IMR-90 (cell line): ENCODE measurements around the gene ATP10D. TPM values are rescaled to one million over a fixed set of nuclear protein-coding genes. Genes with fewer than 3 reads are reported as not detected.

Source experiments
- ATAC-seq: fragments of 200-7000 bp; cut with Tn5 transposase; 2 replicates; pipeline ENCODE4 v1.9.1; 2020; ENCODE audit warnings: low read depth, mild to moderate bottlenecking, moderate library complexity
- BruUV-seq: library from RNA; stranded (reverse); fragments of 400-500 nt; replicated peaks from 2 replicates; lab custom pipeline; 2021; lab: Mats Ljungman, UMichigan
- CTCF ChIA-PET: fragments of 300-600 bp; formaldehyde crosslinking; extraction: SDS; loops from one replicate; lab custom pipeline; 2021; ENCODE audit warnings: antibody characterized with exemption; lab: Yijun Ruan, JAX
- POLR2A ChIA-PET: fragments of 300-600 bp; sonication (Branson Sonifier 250); formaldehyde crosslinking; loops from one replicate; lab custom pipeline; 2022; ENCODE audit warnings: antibody characterized with exemption; ENCODE audit not compliant: unreplicated experiment; lab: Charles Lee
- DNase-seq: peaks from one replicate; pipeline ENCODE4 v3.0.0; 2013
- H2AFZ ChIP-seq: replicated peaks from 2 replicates; pipeline ENCODE3; 2013; ENCODE audit warnings: low read length, mild to moderate bottlenecking; ENCODE audit not compliant: poor library complexity
- H2AK5ac ChIP-seq: 2 replicates; pipeline ENCODE4 v1.6.1; 2013; ENCODE audit warnings: low read depth, low read length, inconsistent platforms
- H2AK9ac ChIP-seq: replicated peaks from 2 replicates; pipeline ENCODE3; 2013; ENCODE audit warnings: mild to moderate bottlenecking, low read depth, low read length, moderate library complexity; ENCODE audit not compliant: poor library complexity
- H2BK120ac ChIP-seq: 2 replicates; pipeline ENCODE4 v1.6.1; 2013; ENCODE audit warnings: low read depth, low read length, inconsistent platforms
- H2BK15ac ChIP-seq: 3 replicates; pipeline ENCODE4 v1.6.1; 2013; ENCODE audit warnings: low read depth, low read length, inconsistent platforms
- H2BK20ac ChIP-seq: 2 replicates; pipeline ENCODE4 v1.6.1; 2013; ENCODE audit warnings: low read depth, mild to moderate bottlenecking, inconsistent platforms, low read length, moderate library complexity
- H2BK5ac ChIP-seq: 2 replicates; pipeline ENCODE4 v1.6.1; 2013; ENCODE audit warnings: mild to moderate bottlenecking, low read depth, low read length, inconsistent platforms; ENCODE audit not compliant: poor library complexity, severe bottlenecking
- H3K14ac ChIP-seq: replicated peaks from 2 replicates; pipeline ENCODE4 v1.6.1; 2013; ENCODE audit warnings: low read depth, low read length, inconsistent platforms
- H3K18ac ChIP-seq: 2 replicates; pipeline ENCODE4 v1.6.1; 2013; ENCODE audit warnings: low read depth, low read length, control low read depth
- H3K23ac ChIP-seq: 2 replicates; pipeline ENCODE4 v1.6.1; 2013; ENCODE audit warnings: low read depth, low read length, inconsistent platforms
- H3K27ac ChIP-seq: 2 replicates; pipeline ENCODE4 v1.5.1; 2013; ENCODE audit warnings: mild to moderate bottlenecking, control low read depth, low read length; ENCODE audit not compliant: insufficient read depth
- H3K27me3 ChIP-seq: 2 replicates; pipeline ENCODE4 v1.6.1; 2013; ENCODE audit warnings: low read length; ENCODE audit not compliant: control insufficient read depth, insufficient read depth
- H3K36me3 ChIP-seq: 2 replicates; pipeline ENCODE4 v1.6.1; 2013; ENCODE audit warnings: low read length, mixed read lengths; ENCODE audit not compliant: control insufficient read depth, insufficient read depth
- H3K4ac ChIP-seq: 2 replicates; pipeline ENCODE4 v1.6.1; 2013; ENCODE audit warnings: low read depth, low read length, inconsistent platforms
- H3K4me1 ChIP-seq: 2 replicates; pipeline ENCODE4 v1.6.1; 2013; ENCODE audit warnings: low read length, mixed read lengths; ENCODE audit not compliant: control insufficient read depth, insufficient read depth
- H3K4me2 ChIP-seq: 2 replicates; pipeline ENCODE4 v1.6.1; 2013; ENCODE audit warnings: low read depth, mild to moderate bottlenecking, control low read depth, low read length, moderate library complexity
- H3K4me3 ChIP-seq: 2 replicates; pipeline ENCODE4 v1.5.1; 2013; ENCODE audit warnings: low read depth, mild to moderate bottlenecking, control low read depth, low read length, moderate library complexity; ENCODE audit not compliant: insufficient read depth
- H3K56ac ChIP-seq: 2 replicates; pipeline ENCODE4 v1.6.1; 2013; ENCODE audit warnings: low read length, inconsistent platforms; ENCODE audit not compliant: insufficient read depth; ENCODE audit errors: extremely low read depth
- H3K79me1 ChIP-seq, 2 experiments: 2 replicates each; pipeline ENCODE4 v1.6.1; 2013; ENCODE audit warnings: low read length in 2 of 2, inconsistent platforms in 1 of 2, low read depth in 1 of 2
- H3K9ac ChIP-seq: 2 replicates; pipeline ENCODE4 v1.6.1; 2013; ENCODE audit warnings: low read depth, low read length, control low read depth
- H3K9me1 ChIP-seq: 2 replicates; pipeline ENCODE4 v1.6.1; 2013; ENCODE audit warnings: low read length, inconsistent platforms; ENCODE audit not compliant: insufficient read depth
- H3K9me3 ChIP-seq: 2 replicates; pipeline ENCODE4 v1.6.1; 2013; ENCODE audit warnings: low read length; ENCODE audit not compliant: control insufficient read depth, insufficient read depth
- H4K20me1 ChIP-seq: 2 replicates; pipeline ENCODE4 v1.6.1; 2013; ENCODE audit warnings: low read length, inconsistent platforms; ENCODE audit not compliant: insufficient read depth
- H4K5ac ChIP-seq: 2 replicates; pipeline ENCODE4 v1.6.1; 2013; ENCODE audit warnings: mild to moderate bottlenecking, low read depth, low read length, control low read depth
- H4K8ac ChIP-seq, 2 experiments: 2 replicates each; pipeline ENCODE4 v1.6.1; 2013; ENCODE audit warnings: low read depth in 2 of 2, low read length in 2 of 2, control low read depth in 1 of 2, inconsistent platforms in 1 of 2
- H4K91ac ChIP-seq: 2 replicates; pipeline ENCODE4 v1.6.1; 2013; ENCODE audit warnings: low read depth, low read length, inconsistent platforms; ENCODE audit not compliant: insufficient read depth
- BHLHE40 ChIP-seq: fragments of 150-350 bp; IDR thresholded peaks from 2 replicates; pipeline ENCODE4 v1.6.1; 2016; ENCODE audit warnings: mild to moderate bottlenecking, low read depth, low read length
- CTCF ChIP-seq: conservative IDR thresholded peaks from 2 replicates; pipeline ENCODE4 v1.5.1; 2012; ENCODE audit warnings: mild to moderate bottlenecking, low read depth, low read length, improper control_type of control experiment
- ELK1 ChIP-seq: fragments of 150-350 bp; IDR thresholded peaks from 2 replicates; pipeline ENCODE4 v1.6.1; 2016; ENCODE audit warnings: low read depth, mild to moderate bottlenecking, low read length, moderate library complexity, borderline replicate concordance
- FOS ChIP-seq: fragments of 150-350 bp; IDR thresholded peaks from 2 replicates; pipeline ENCODE4 v1.6.1; 2016; ENCODE audit warnings: low read depth, low read length
- MAFK ChIP-seq: IDR thresholded peaks from 2 replicates; pipeline ENCODE4 v1.6.1; 2012; ENCODE audit warnings: low read depth, low read length, improper control_type of control experiment
- MAZ ChIP-seq: IDR thresholded peaks from 2 replicates; pipeline ENCODE4 v1.6.1; 2012; ENCODE audit warnings: low read depth, mild to moderate bottlenecking, low read length, improper control_type of control experiment, moderate library complexity, borderline replicate concordance
- MXI1 ChIP-seq: IDR thresholded peaks from 2 replicates; pipeline ENCODE4 v1.6.1; 2012; ENCODE audit warnings: low read depth, mild to moderate bottlenecking, low read length, moderate library complexity, borderline replicate concordance
- NFE2L2 ChIP-seq: fragments of 150-350 bp; IDR thresholded peaks from 2 replicates; pipeline ENCODE4 v1.6.1; 2016; ENCODE audit warnings: low read depth, mild to moderate bottlenecking, low read length
- POLR2A ChIP-seq: IDR thresholded peaks from 2 replicates; pipeline ENCODE4 v1.6.1; 2012; ENCODE audit warnings: mild to moderate bottlenecking, low read depth, low read length
- RAD21 ChIP-seq: IDR thresholded peaks from 2 replicates; pipeline ENCODE4 v1.6.1; 2012; ENCODE audit warnings: low read length, improper control_type of control experiment
- RCOR1 ChIP-seq: IDR thresholded peaks from 2 replicates; pipeline ENCODE4 v1.6.1; 2012; ENCODE audit warnings: mild to moderate bottlenecking, low read length, improper control_type of control experiment; ENCODE audit not compliant: insufficient replicate concordance
- RFX5 ChIP-seq: IDR thresholded peaks from 2 replicates; pipeline ENCODE4 v1.8.0; 2012; ENCODE audit warnings: low read depth, mild to moderate bottlenecking, low read length, moderate library complexity
- SMC3 ChIP-seq: fragments of 150-350 bp; IDR thresholded peaks from 2 replicates; pipeline ENCODE4 v1.6.1; 2016; ENCODE audit warnings: low read depth, mild to moderate bottlenecking, antibody characterized with exemption, low read length, moderate library complexity
- USF2 ChIP-seq: fragments of 150-350 bp; IDR thresholded peaks from 2 replicates; pipeline ENCODE4 v1.6.1; 2017; ENCODE audit warnings: mild to moderate bottlenecking, antibody characterized with exemption, low read length, low read depth
- WGBS, 2 experiments: methylation state at CpG; one replicate each; pipeline versions ENCODE4 v1.1.5 to v1.1.7; 2013; ENCODE audit warnings: missing lambda C conversion rate in 2 of 2; ENCODE audit not compliant: insufficient read length in 1 of 2; ENCODE audit errors: extremely low coverage in 2 of 2; 5-methylcytosine and 5-hydroxymethylcytosine counted together
- dilution Hi-C: fragments of 300-500 bp; cut with HindIII; formaldehyde crosslinking; loops from one replicate; pipeline ENCODE4 v1.14.3; 2018; ENCODE audit warnings: low sequenced_read_pairs; ENCODE audit not compliant: unreplicated experiment
- in situ Hi-C: fragments of 300-500 bp; cut with MboI; formaldehyde crosslinking; loops from 3 replicates; pipeline ENCODE4 v1.14.3; 2019; ENCODE audit warnings: low sequenced_read_pairs, inconsistent platforms, mixed read lengths
- intact Hi-C: fragments of 100-400 bp; cut with micrococcal nuclease; formaldehyde crosslinking; loops from 2 replicates; pipeline ENCODE4 v1.10.0; 2022
- polyA plus RNA-seq, 3 experiments: library from polyadenylated mRNA; depleted of rRNA; stranded (reverse); fragments of >200 nt; gene quantifications; 2 replicates each; pipeline ENCODE4 v1.2.3, GENCODE V29; 2012; ENCODE audit warnings: low replicate concordance in 1 of 3
- total RNA-seq: library from RNA; depleted of rRNA; stranded (reverse); fragments of >200 nt; gene quantifications from 2 replicates; pipeline ENCODE4 v1.2.3, GENCODE V29; 2012

ATP10D gene
- total and polyA plus RNA-seq, 2 of the 4 experiments (the other 2 are of a cell fraction): 28.9 to 135 TPM

GRCh38 chr4:47550899-47551548 lies 65.9 kb downstream of the ATP10D start:
- Histone ChIP-seq H2BK120ac (peak overlapping the region; percentile 30), H2BK15ac (0 out of 3 replicates have a peak overlapping the region, but pooled peaks have one; percentile 2), H2AK5ac (0 out of 2 replicates have a peak overlapping the region, but pooled peaks have one; percentile 24), H4K91ac (peak overlapping the region; percentile 33; the same call in 1 of the 2 replicates), H3K9ac (no peak overlapping the region), H3K9me3 (no peaks in the 10 kb centered on the region), H3K4me2 (no peak overlapping the region), H2BK20ac (peak overlapping the region; percentile 31; the same call in 1 of the 2 replicates), H3K14ac (peak overlapping the region; percentile 7; the same call in 1 of the 2 replicates), H2AFZ (no peak overlapping the region), H3K23ac (no peak overlapping the region; the same call in 1 of the 2 replicates), H3K79me1 (peaks cover 10% of the 10 kb centered on the region in 2 experiments; a peak in 3 of 4 replicates), H3K4me1 (peaks cover 5% of the 10 kb centered on the region), H2BK5ac (peak overlapping the region; percentile 93), H3K18ac (peak overlapping the region; percentile 87; the same call in 1 of the 2 replicates), H4K5ac (peak overlapping the region; percentile 72; the same call in 1 of the 2 replicates), H3K56ac (no peak overlapping the region), H4K20me1 (no peaks in the 10 kb centered on the region), H3K9me1 (no peaks in the 10 kb centered on the region), H4K8ac (peak overlapping the region in 1 of 2 experiments; percentile 59; a peak in 3 of 4 replicates), H3K27me3 (no peaks in the 10 kb centered on the region), H2AK9ac (no peak overlapping the region), H3K4ac (peak overlapping the region; percentile 60; the same call in 1 of the 2 replicates), H3K27ac (peak overlapping the region; percentile 25; the same call in 1 of the 2 replicates), H3K36me3 (peaks cover 14% of the 10 kb centered on the region), H3K4me3 (no peak overlapping the region)
- CTCF ChIA-PET: no interaction called here
- dilution Hi-C loops (no loop called here), in situ Hi-C loops (loop anchor here (25.0 kb wide), 1 partner anchor 614 kb away; no protein-coding TSS in a partner anchor), intact Hi-C loops (no loop called here)
- peak; percentile 65 for ATAC-seq
- peak; percentile 49 for DNase-seq
- BruUV-seq: no TSS peak
- POLR2A ChIA-PET: no interaction called here
- no CpG with 5 or more reads among the region's 7 CpGs for WGBS, 2 experiments
- no peak for TF ChIP-seq MAZ
- TF ChIP-seq POLR2A: no peak
- TF ChIP-seq ELK1: no peak
- TF ChIP-seq MAFK: no peak
- no peak for TF ChIP-seq RCOR1
- no peak for TF ChIP-seq SMC3
- no peak for TF ChIP-seq RFX5
- TF ChIP-seq FOS: no peak
- no peak for TF ChIP-seq NFE2L2
- no peak for TF ChIP-seq USF2
- no peak for TF ChIP-seq MXI1
- TF ChIP-seq BHLHE40: no peak
- no peak for TF ChIP-seq RAD21
- no peak for TF ChIP-seq CTCF
